Neural cell (in vitro differentiated cells): ENCODE results near the gene EDARADD. TPM values are rescaled to one million over a fixed set of nuclear protein-coding genes. Genes with fewer than 3 reads are reported as not detected.

Experiments
- H2AFZ ChIP-seq: fragments of 200-600, 300-800 bp; sonication (generic), shearing (Covaris generic); 2 replicates; pipeline ENCODE4 v1.6.0; 2014; ENCODE audit warnings: low read depth, mild to moderate bottlenecking, antibody characterized with exemption, low read length, moderate library complexity
- H3F3A ChIP-seq: fragments of 200-600 bp; shearing (Covaris generic); 2 replicates; pipeline ENCODE4 v1.6.1; 2016; ENCODE audit warnings: mild to moderate bottlenecking, moderate library complexity, mixed read lengths, antibody characterized with exemption, low read length; ENCODE audit not compliant: insufficient read depth, poor library complexity, severe bottlenecking
- H3K27ac ChIP-seq: fragments of 200-600, 300-800 bp; sonication (generic), shearing (Covaris generic); 2 replicates; pipeline ENCODE4 v1.5.1; 2014; ENCODE audit warnings: mild to moderate bottlenecking, low read length, moderate library complexity
- H3K27me3 ChIP-seq: fragments of 300-800, 200-600 bp; sonication (generic), shearing (Covaris generic); 2 replicates; pipeline ENCODE4 v1.6.0; 2014; ENCODE audit warnings: mild to moderate bottlenecking, low read depth, low read length, moderate library complexity; ENCODE audit not compliant: insufficient read depth
- H3K36me3 ChIP-seq: fragments of 300-800, 200-600 bp; sonication (generic), shearing (Covaris generic); 2 replicates; pipeline ENCODE4 v1.5.1; 2014; ENCODE audit warnings: mild to moderate bottlenecking, antibody characterized with exemption, low read length, moderate library complexity; ENCODE audit not compliant: insufficient read depth
- H3K4me2 ChIP-seq: fragments of 300-800, 200-600 bp; sonication (generic), shearing (Covaris generic); 2 replicates; pipeline ENCODE4 v1.6.0; 2014; ENCODE audit warnings: mild to moderate bottlenecking, low read length
- H3K4me3 ChIP-seq: fragments of 300-800, 200-600 bp; sonication (generic), shearing (Covaris generic); 2 replicates; pipeline ENCODE4 v1.5.1; 2014; ENCODE audit warnings: mild to moderate bottlenecking, low read length, moderate library complexity
- H3K79me2 ChIP-seq: fragments of 200-600 bp; shearing (Covaris generic); replicated peaks from 2 replicates; pipeline ENCODE4 v1.6.0; 2014; ENCODE audit warnings: mild to moderate bottlenecking, low read length, moderate library complexity; ENCODE audit not compliant: insufficient read depth
- H3K9ac ChIP-seq: fragments of 300-800, 200-600 bp; sonication (generic), shearing (Covaris generic); 2 replicates; pipeline ENCODE4 v1.6.1; 2016; ENCODE audit warnings: mild to moderate bottlenecking, low read length, mixed read lengths
- H3K9me2 ChIP-seq: fragments of 200-600 bp; shearing (Covaris generic); 2 replicates; pipeline ENCODE4 v1.6.1; 2016; ENCODE audit warnings: mild to moderate bottlenecking, low read length, mixed read lengths; ENCODE audit not compliant: insufficient read depth
- H3K9me3 ChIP-seq: fragments of 200-600, 300-800 bp; sonication (generic), shearing (Covaris generic); 2 replicates; pipeline ENCODE4 v1.6.1; 2016; ENCODE audit warnings: mild to moderate bottlenecking, mixed run types, low read length, moderate library complexity, mixed read lengths
- H4K20me1 ChIP-seq: fragments of 200-600 bp; shearing (Covaris generic); 2 replicates; pipeline ENCODE4 v1.6.1; 2016; ENCODE audit warnings: mild to moderate bottlenecking, mixed run types; ENCODE audit not compliant: insufficient read depth
- CTCF ChIP-seq: fragments of 450-650 bp; IDR thresholded peaks from 2 replicates; pipeline ENCODE4 v1.5.1; 2014; ENCODE audit warnings: antibody characterized with exemption, mild to moderate bottlenecking, moderate library complexity; ENCODE audit not compliant: poor library complexity, severe bottlenecking
- EP300 ChIP-seq: fragments of 450-650 bp; conservative IDR thresholded peaks from 2 replicates; pipeline ENCODE4 v1.6.1; 2014; ENCODE audit warnings: antibody characterized with exemption, mild to moderate bottlenecking, moderate library complexity; ENCODE audit not compliant: poor library complexity, severe bottlenecking
- EZH2 ChIP-seq: fragments of 200-600, 300-800 bp; shearing (Covaris generic), sonication (generic); IDR thresholded peaks from 2 replicates; pipeline ENCODE4 v1.6.1; 2014; ENCODE audit warnings: antibody characterized with exemption, low read length, borderline replicate concordance, mild to moderate bottlenecking; ENCODE audit not compliant: insufficient read depth, poor library complexity, severe bottlenecking
- MXI1 ChIP-seq: fragments of 450-650 bp; conservative IDR thresholded peaks from 2 replicates; pipeline ENCODE4 v1.6.1; 2014; ENCODE audit warnings: antibody characterized with exemption, mild to moderate bottlenecking; ENCODE audit not compliant: poor library complexity, severe bottlenecking
- POLR2AphosphoS5 ChIP-seq: IDR thresholded peaks from 2 replicates; pipeline ENCODE4 v1.6.1; 2012
- RAD21 ChIP-seq: fragments of 450-650 bp; conservative IDR thresholded peaks from 2 replicates; pipeline ENCODE4 v1.6.1; 2014; ENCODE audit warnings: antibody characterized with exemption, mild to moderate bottlenecking, moderate library complexity
- REST ChIP-seq: IDR thresholded peaks from 2 replicates; pipeline ENCODE4 v1.6.1; 2012; ENCODE audit warnings: borderline replicate concordance
- SMC3 ChIP-seq: fragments of 450-650 bp; conservative IDR thresholded peaks from 2 replicates; pipeline ENCODE4 v1.6.1; 2014; ENCODE audit warnings: antibody characterized with exemption, mild to moderate bottlenecking, moderate library complexity; ENCODE audit not compliant: poor library complexity
- TAF1 ChIP-seq: IDR thresholded peaks from 2 replicates; pipeline ENCODE4 v1.6.1; 2012; ENCODE audit warnings: low read depth
- polyA plus RNA-seq: library from polyadenylated mRNA; depleted of rRNA; stranded (reverse); fragments of >200 nt; gene quantifications from 2 replicates; pipeline ENCODE4 v1.2.3, GENCODE V29; 2014

Gene EDARADD
- polyA plus RNA-seq, 1 donor from 2014 or later = 0.17 TPM

DNA sequence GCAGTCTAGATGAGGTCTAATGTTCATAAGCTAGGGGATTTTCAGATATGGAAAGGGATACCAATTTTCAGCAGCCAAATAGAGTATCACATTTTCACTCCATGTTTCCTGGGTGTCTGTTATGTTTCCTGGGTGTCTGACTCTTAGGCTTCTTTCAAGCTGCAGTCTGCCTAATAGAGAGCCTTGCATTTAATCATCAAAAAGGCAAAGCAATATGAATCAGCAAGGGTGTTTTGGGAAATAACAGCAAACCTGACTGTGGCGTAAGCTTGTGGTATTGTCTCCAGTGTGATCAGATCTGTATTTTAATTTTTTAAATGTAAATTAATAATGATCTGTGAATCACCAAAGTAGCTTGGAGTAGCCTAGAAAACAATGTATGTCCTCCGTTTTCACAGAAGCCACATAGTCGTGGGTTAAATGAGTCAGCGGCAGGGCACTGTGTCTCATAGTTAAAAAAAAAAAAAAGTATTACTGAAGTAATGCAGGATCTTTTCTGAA is 140.1 kb downstream of the EDARADD start:
- no peak overlapping the region for H2AFZ ChIP-seq
- H3K9me2 ChIP-seq = no peaks in the 10 kb centered on the region
- TF ChIP-seq RAD21 = no peak
- TF ChIP-seq CTCF = no peak
- TF ChIP-seq POLR2AphosphoS5 = no peak
- TF ChIP-seq SMC3 = no peak
- no peak for TF ChIP-seq MXI1
- no peak for TF ChIP-seq EZH2
- TF ChIP-seq EP300 = no peak
- no peak for TF ChIP-seq TAF1
- no peak for TF ChIP-seq REST
- no peaks in the 10 kb centered on the region for H3K36me3 ChIP-seq
- no peaks in the 10 kb centered on the region for H3K27me3 ChIP-seq
- no peaks in the 10 kb centered on the region for H3F3A ChIP-seq
- no peaks in the 10 kb centered on the region for H4K20me1 ChIP-seq
- H3K9ac ChIP-seq = no peak overlapping the region
- H3K4me2 ChIP-seq = no peak overlapping the region
- H3K27ac ChIP-seq = no peak overlapping the region
- no peaks in the 10 kb centered on the region for H3K79me2 ChIP-seq
- H3K9me3 ChIP-seq = no peaks in the 10 kb centered on the region
- no peak overlapping the region for H3K4me3 ChIP-seq

Other genes starting within 250 kb of the EDARADD start
- gene ERO1B, start 112.3 kb upstream of the EDARADD start, polyA plus RNA-seq = 2.7 and 3.9 TPM in 2 replicates
- 1.0 and 4.9 TPM in 2 replicates for gene LGALS8, start 129.7 kb downstream of the EDARADD start, polyA plus RNA-seq
- 5.9 and 8.8 TPM in 2 replicates for gene HEATR1, start 210.2 kb downstream of the EDARADD start, polyA plus RNA-seq